Head of caudate nucleus (tissue), 42 donors: ENCODE data around the gene CYTIP.
"Not testable (repeated sequence)": the region's sequence is repeated elsewhere in the genome, so short reads cannot be mapped to it uniquely, and the experiment has no call there.

Experiments used
- DNase-seq, 42 donors: peaks; one replicate each; pipeline versions ENCODE4 v3.0.0 to v3.0.0-alpha.2; 2020 to 2021; ENCODE audit warnings: mixed read lengths in 7 of 42
- intact Hi-C: fragments of 100-400 bp; cut with DNase I; formaldehyde crosslinking; loops from one replicate; pipeline ENCODE4 v1.15.0; 2022

CYTIP gene

DNA sequence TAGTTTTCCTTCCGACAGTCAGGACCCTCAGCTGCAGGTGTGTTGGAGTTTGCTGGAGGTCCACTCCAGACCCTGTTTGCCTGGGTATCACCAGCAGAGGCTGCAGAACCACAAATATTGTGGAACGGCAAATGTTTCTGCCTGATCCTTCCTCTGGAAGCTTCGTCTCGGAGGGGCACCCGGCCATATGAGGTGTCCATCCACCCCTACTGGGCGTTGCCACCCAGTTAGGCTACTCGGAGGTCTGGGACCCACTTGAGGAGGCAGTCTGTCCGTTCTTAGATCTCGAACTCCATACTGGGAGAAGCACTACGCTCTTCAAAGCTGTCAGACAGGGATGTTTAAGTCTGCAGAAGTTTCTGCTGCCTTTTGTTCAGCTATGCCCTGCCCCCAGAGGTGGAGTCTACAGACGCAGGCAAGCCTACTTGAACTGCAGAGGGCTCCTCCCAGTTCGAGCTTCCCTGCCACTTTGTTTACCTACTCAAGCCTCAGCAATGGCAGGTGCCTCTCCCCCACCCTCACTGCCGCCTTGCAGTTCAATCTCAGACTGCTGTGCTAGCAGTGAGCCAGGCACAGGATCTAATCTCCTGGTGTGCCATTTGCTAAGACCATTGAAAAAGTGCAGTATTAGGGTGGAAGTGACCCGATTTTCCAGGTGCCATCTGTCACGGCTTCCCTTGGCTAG lies 40.9 kb downstream of the CYTIP start:
- intact Hi-C loops, DNase-seq: not testable (repeated sequence)

GRCh38 chr2:157395811-157396210 lies 48.1 kb downstream of the CYTIP start:
- DNase-seq = no peak
- intact Hi-C loops = no loop called here

DNA sequence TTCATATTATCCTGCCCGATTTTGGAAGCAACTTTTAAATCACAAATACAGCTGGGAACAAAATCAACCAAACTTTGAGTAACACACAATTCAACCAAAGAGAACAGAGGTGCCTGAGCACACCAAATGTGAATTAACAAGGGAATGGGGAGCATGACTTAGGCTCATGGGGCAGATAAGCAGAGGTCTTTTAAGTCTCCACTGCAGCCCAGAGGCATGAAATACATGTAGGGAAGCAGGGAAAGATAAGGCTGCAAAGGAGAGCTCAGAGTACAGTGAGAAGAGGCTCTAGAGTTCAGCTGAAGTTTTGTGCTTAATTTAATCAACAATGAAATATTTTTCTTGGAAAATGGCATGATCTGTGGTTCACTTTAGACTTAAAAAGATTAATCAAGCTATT lies 49.0 kb downstream of the CYTIP start:
- intact Hi-C loops = no loop called here
- no peak for DNase-seq

GRCh38 chr2:157393348-157393747 lies 50.5 kb downstream of the CYTIP start:
- DNase-seq = no peak
- intact Hi-C loops = no loop called here

GRCh38 chr2:157388827-157389226 lies 55.1 kb downstream of the CYTIP start:
- intact Hi-C loops = no loop called here
- no peak for DNase-seq

- intact Hi-C loops = no loop called here
- no peak for DNase-seq
These were observed 57.1 kb downstream of the CYTIP start for GRCh38 chr2:157386747-157387146.

- intact Hi-C loops = no loop called here
- no peak for DNase-seq
These were observed 57.6 kb downstream of the CYTIP start for GRCh38 chr2:157386247-157386646.

DNA sequence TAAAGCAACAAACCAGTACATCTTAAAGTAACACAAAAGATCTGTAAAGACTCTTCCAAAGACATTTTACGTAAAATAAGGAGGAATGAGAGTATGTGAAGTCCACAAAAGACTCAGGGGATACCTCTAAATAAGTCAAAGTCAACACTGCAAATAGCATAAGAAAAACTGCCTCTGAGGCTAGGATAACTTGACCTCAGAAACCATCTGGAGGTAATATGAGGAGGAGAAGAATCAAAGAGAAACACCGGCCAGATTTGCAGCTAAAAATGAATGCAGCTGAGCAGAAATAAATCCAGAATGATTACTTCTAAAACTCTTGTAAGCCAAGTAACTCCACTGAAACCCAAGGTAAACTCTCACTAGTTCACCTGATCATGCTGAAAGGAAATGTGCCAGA lies 66.0 kb downstream of the CYTIP start:
- intact Hi-C loops = no loop called here
- no peak for DNase-seq

GRCh38 chr2:157376041-157376440 lies 67.8 kb downstream of the CYTIP start:
- intact Hi-C loops = no loop called here
- DNase-seq = no peak

- DNase-seq = no peak
- intact Hi-C loops = no loop called here
These were observed 68.5 kb downstream of the CYTIP start for GRCh38 chr2:157375384-157375783.

GRCh38 chr2:157368508-157368907 lies 75.4 kb downstream of the CYTIP start:
- DNase-seq, intact Hi-C loops: not testable (repeated sequence)

DNA sequence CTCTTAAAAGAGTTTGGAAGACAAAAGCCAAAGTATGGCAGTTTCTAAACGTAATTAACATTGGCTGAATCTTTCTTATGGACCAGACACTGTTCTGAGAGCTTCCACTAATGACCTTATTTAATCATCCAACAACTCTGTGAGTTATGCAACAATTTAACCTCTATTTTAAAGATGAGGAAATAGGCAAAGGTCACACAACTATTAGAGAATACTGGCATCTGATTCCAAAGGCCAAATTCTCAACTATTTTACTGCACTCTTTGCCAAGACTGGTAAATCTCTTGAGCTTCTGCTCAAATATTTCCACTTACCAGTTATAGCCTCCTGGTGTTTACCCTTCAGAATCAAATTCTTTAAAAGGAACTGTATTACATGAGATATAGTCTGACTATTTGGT lies 76.2 kb downstream of the CYTIP start:
- DNase-seq = no peak
- intact Hi-C loops = no loop called here
